A549 (cell line): Measurements from ENCODE around the gene SLC17A2. TPM values are rescaled to one million over a fixed set of nuclear protein-coding genes. Genes with fewer than 3 reads are reported as not detected.

Experiments
- ATAC-seq, 2 experiments: fragments of 200-7000 bp in 1 of 2; fragments of >200 bp in 1 of 2; cut with Nextera tagmentation in 1 of 2; cut with Tn5 transposase in 1 of 2; 3 replicates each; pipeline versions ENCODE4 v1.8.0 to v1.9.1; 2018 to 2020; ENCODE audit warnings: mild to moderate bottlenecking in 1 of 2, moderate library complexity in 1 of 2
- CTCF ChIA-PET: fragments of 300-600 bp; sonication (Branson Sonifier 250); formaldehyde crosslinking; extraction: SDS; loops from one replicate; lab custom pipeline; 2021; ENCODE audit warnings: antibody characterized with exemption, inconsistent platforms; lab: Yijun Ruan, JAX
- POLR2A ChIA-PET: fragments of 350-600 bp; formaldehyde crosslinking; extraction: SDS; loops from one replicate; lab custom pipeline; 2021; ENCODE audit warnings: antibody characterized with exemption, inconsistent platforms; lab: Yijun Ruan, JAX
- DNase-seq, 2 experiments: peaks; one replicate each; pipeline versions ENCODE4 v3.0.0 to v3.0.0-alpha.2; 2011 to 2016; ENCODE audit warnings: low read depth in 1 of 2, low spot score in 1 of 2
- FAIRE-seq: peaks from 2 replicates; lab custom pipeline; 2011; peaks lifted over from hg19 to GRCh38; lab: Jason Lieb, UNC
- H3K27ac ChIP-seq, 2 experiments: fragments of >200 bp; sonication (Bioruptor Twin); formaldehyde crosslinking; 3 replicates each; pipeline ENCODE4 v1.5.1; 2016 to 2017
- H3K4me1 ChIP-seq: fragments of >200 bp; sonication (Bioruptor Twin); formaldehyde crosslinking; 3 replicates; pipeline ENCODE4 v1.6.1; 2016
- H3K4me2 ChIP-seq: fragments of >200 bp; sonication (Bioruptor Twin); formaldehyde crosslinking; 3 replicates; pipeline ENCODE4 v1.6.1; 2016
- H3K4me3 ChIP-seq: fragments of >200 bp; sonication (Bioruptor Twin); formaldehyde crosslinking; 3 replicates; pipeline ENCODE4 v1.5.1; 2016
- H3K9me3 ChIP-seq: fragments of >200 bp; sonication (Bioruptor Twin); formaldehyde crosslinking; 3 replicates; pipeline ENCODE4 v1.6.1; 2016
- CEBPB ChIP-seq, 2 experiments: fragments of >200 bp in 1 of 2; sonication (Bioruptor Twin) in 1 of 2; formaldehyde crosslinking in 1 of 2; IDR thresholded peaks; 2 replicates each; pipeline ENCODE4 v1.6.1; 2012 to 2016
- HOXB5 ChIP-seq: fragments of 250-450 bp; sonication (Bioruptor Pico); IDR thresholded peaks from 2 replicates; pipeline ENCODE4 v1.5.0; 2020; ENCODE audit warnings: mild to moderate bottlenecking, moderate library complexity
- KDM5A ChIP-seq: fragments of 200-600 bp; sonication (generic); IDR thresholded peaks from 2 replicates; pipeline ENCODE4 v1.6.1; 2016; ENCODE audit warnings: antibody characterized with exemption, mild to moderate bottlenecking
- MAFK ChIP-seq: fragments of 450-650 bp; IDR thresholded peaks from 2 replicates; pipeline ENCODE4 v1.6.1; 2014; ENCODE audit not compliant: partially characterized antibody
- PHF8 ChIP-seq: fragments of 200-600 bp; sonication (generic); IDR thresholded peaks from 2 replicates; pipeline ENCODE4 v1.6.1; 2016; ENCODE audit warnings: low read depth, mild to moderate bottlenecking, antibody characterized with exemption, moderate library complexity, borderline replicate concordance
- POLR2A ChIP-seq: IDR thresholded peaks from 2 replicates; pipeline ENCODE4 v1.6.1; 2012; ENCODE audit warnings: mild to moderate bottlenecking, low read length
- SMC3 ChIP-seq: fragments of >200 bp; sonication (Bioruptor Twin); formaldehyde crosslinking; IDR thresholded peaks from 3 replicates; pipeline ENCODE4 v1.6.1; 2018; ENCODE audit warnings: inconsistent platforms
- ZSCAN20 ChIP-seq: fragments of 250-450 bp; sonication (Bioruptor Pico); IDR thresholded peaks from 2 replicates; pipeline ENCODE4 v1.8.0; 2022; ENCODE audit warnings: mild to moderate bottlenecking, moderate library complexity
- WGBS: methylation state at CpG from one replicate; pipeline ENCODE4 v1.1.6; 2017; ENCODE audit errors: missing lambda C conversion rate; 5-methylcytosine and 5-hydroxymethylcytosine counted together
- polyA plus RNA-seq, 4 experiments: library from polyadenylated mRNA; depleted of rRNA in 3 of 4; stranded (reverse); fragments of >200 nt; fragmentation: RNase III in 1 of 4; extraction: RNeasy Plus Mini Kit Qiagen cat#74134 plus additional on column Dnase treatment in 1 of 4; gene quantifications; 2 replicates in 3 of 4; 3 replicates in 1 of 4; pipeline ENCODE4 v1.2.3, GENCODE V29; 2011 to 2017
- TF ChIP-seq, protein P1 (sequence below): fragments of 450-650 bp; IDR thresholded peaks from 2 replicates; pipeline ENCODE4 v1.6.1; 2014; ENCODE audit warnings: antibody characterized with exemption
- TF ChIP-seq, protein P2 (sequence below): IDR thresholded peaks from 2 replicates; pipeline ENCODE4 v1.6.1; 2012; ENCODE audit warnings: low read depth, borderline replicate concordance

Gene SLC17A2
- polyA plus RNA-seq, 2 of the 4 experiments (the other 2 are of a cell fraction), result not detected

DNA sequence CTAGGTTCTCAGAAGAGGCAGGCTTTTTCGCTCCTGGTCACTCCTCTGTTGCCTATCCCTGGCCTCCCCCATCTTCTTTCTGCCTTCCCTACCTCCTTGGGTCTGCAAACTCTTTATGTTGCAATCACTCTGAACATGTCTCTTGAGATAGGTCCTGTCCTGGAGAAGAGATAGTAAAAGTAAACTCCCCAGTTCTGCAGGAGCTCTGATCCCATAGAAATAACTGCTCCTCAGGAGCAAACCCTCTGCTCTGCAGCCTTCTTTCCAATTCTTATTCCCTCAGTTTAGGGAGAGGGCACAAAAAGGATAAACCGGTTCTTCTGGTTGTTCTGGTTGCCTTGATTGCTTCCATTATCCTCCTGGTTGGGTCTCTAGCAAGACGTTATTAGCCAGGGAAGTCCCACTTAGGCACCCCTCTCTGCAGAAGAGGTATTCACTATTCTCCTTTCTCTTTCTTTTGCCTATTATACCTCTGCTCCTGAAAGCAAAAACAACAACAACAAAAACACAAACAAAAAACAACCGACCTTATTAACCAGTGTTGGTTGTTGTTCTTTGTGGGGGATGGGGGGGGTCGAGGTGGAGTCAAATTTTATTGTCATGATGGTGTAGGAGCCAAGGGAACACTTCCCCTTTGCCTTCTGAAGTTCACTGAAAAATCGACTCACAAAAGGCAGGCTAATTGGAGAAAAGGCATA, 33.1 kb upstream of the SLC17A2 start:
- TF ChIP-seq PHF8 (no peak), CEBPB (IDR thresholded peaks at IDR 0.05) (peak in 1 of 2 experiments; percentile 13; a peak in 1 of 4 replicates), MAFK (no peak), KDM5A (no peak), SMC3 (no peak)
- TF ChIP-seq, all 56 proteins: peak for 1
- Histone ChIP-seq H3K4me3 (peak overlapping the region; percentile 54), H3K4me2 (peak overlapping the region; percentile 95), H3K4me1 (peaks cover 11% of the 10 kb centered on the region; the same call in 2 of the 3 replicates), H3K27ac (peak overlapping the region; percentile 82), H3K9me3 (no peaks in the 10 kb centered on the region)
- 42% methylated on average over 6 of the region's 6 CpGs for WGBS
- ChIA-PET CTCF (no interaction called here), POLR2A (interaction anchor here (1.8 kb wide), 1 partner anchor 29 kb away, joined by 8 read pairs; no protein-coding TSS in a partner anchor)
- peak; percentile 25 to 45; a peak in 4 of 6 replicates for ATAC-seq
- no peak for FAIRE-seq
- no peak for DNase-seq

DNA sequence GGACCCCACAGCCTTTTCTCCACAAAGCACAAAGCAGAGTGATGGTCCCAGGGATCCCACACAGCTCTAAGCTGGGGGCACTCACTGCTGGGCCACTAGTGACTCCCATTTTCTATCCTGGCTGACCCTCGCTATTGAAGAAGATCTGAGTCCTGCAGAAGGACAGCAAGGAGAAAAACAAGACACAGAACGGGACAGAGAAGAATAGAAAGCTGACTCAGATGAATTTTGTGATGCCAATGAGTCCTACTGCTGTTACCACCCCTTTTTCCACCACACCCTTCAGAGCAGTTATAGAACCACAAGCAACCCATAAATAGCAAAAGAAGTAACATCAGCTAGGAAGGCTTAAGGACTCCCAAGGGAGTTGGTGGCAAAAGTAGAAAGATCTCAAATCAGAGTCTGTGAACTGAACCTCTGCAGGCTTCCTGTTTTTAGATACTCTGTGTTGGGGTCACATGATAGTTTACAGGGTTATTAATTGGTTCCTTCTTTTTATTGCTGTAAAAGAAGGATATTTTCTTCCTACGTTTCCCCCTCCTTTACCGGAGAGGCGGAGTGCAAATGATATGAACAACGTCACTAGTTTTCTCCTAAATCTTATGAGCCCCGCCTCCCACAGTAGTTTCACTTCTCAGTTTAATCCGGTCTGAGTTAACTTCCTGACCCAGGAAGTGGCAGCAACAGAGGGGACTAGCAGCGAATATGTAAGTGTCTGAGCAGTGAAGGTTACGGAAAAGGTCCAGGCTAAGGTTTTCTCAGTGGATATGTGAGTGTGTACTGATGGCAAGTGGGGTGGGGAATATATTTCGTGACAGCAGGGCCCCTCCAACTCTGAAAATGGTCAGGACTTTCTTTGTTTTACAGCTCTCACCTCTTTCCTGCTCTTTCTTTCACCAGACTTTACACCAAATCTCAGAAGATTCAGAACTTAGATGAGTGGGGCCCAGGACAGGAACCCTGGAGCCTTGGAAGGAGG, 31.9 kb upstream of the SLC17A2 start, which contains the start of gene TRIM38:
TSS of gene TRIM38 (plus strand) at position 654 of the 979 bp plus-strand sequence. CDS start 3,721 bp downstream, outside the sequence.
- ChIA-PET POLR2A (interaction anchor here (0.9 to 1.8 kb wide), 2 partner anchors 30 to 160 kb away, joined by 3 to 8 read pairs; no protein-coding TSS in a partner anchor), CTCF (interaction anchor here (0.8 kb wide), 1 partner anchor 19 kb away, joined by 3 read pairs; no protein-coding TSS in a partner anchor)
- no peak for FAIRE-seq
- H3K4me2 ChIP-seq, result peak within 1 kb of the TSS; percentile 95
- H3K9me3 ChIP-seq, result no peaks in the 10 kb centered on the region
- peak within 1 kb of the TSS; percentile 54 for H3K4me3 ChIP-seq
- peak within 1 kb of the TSS; percentile 82 for H3K27ac ChIP-seq
- 12% methylated on average over 11 of the region's 11 CpGs for WGBS
- TF ChIP-seq MAFK (peak; percentile 72), HOXB5 (CRISPR knock-in tag) (no peak), POLR2A (peak; percentile 31; the same call in 1 of the 2 replicates), ZSCAN20 (CRISPR knock-in tag) (no peak)
- TF ChIP-seq, protein P1, sequence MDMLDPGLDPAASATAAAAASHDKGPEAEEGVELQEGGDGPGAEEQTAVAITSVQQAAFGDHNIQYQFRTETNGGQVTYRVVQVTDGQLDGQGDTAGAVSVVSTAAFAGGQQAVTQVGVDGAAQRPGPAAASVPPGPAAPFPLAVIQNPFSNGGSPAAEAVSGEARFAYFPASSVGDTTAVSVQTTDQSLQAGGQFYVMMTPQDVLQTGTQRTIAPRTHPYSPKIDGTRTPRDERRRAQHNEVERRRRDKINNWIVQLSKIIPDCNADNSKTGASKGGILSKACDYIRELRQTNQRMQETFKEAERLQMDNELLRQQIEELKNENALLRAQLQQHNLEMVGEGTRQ, result peak; percentile 50
- peak; percentile 45 to 67 for DNase-seq
- ATAC-seq, result peak; percentile 74 to 88
- peaks cover 11% of the 10 kb centered on the region; the same call in 2 of the 3 replicates for H3K4me1 ChIP-seq

DNA sequence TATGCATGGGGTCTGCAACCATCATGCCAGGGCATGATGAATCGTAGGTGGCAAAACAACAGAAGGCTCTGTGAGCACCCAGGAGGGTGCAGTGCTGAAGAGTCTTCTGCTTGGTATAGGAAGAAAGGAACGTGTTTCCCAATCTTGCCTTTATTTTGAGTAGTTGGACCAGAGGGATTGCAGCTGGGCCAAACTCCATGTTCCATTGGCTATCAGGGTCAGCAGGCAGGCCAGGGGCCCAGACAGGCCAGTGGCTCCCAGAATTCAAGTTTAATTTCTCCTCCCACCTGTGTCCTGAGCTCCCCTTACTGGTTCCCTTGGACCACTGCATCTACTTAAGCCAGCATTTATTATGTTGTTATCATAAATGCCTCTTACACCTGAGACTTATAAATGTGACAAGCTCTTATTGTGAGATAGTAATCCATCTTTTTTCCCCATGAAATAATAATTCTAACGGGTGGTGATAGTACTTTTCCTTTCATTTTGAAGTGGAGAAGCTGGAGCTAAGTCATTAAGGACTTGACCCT, 31.2 kb upstream of the SLC17A2 start:
- H3K4me1 ChIP-seq, result peaks cover 11% of the 10 kb centered on the region; the same call in 2 of the 3 replicates
- 92% methylated on average over 3 of the region's 3 CpGs for WGBS
- H3K4me2 ChIP-seq, result peak overlapping the region; percentile 95
- DNase-seq (peak; percentile 3 to 5), FAIRE-seq (no peak), ATAC-seq (peak in 1 of 2 experiments; percentile 51; a peak in 3 of 6 replicates)
- H3K9me3 ChIP-seq, result no peaks in the 10 kb centered on the region
- H3K27ac ChIP-seq, result peak overlapping the region; percentile 82; a peak in 5 of 6 replicates
- ChIA-PET CTCF (interaction anchor here (0.8 kb wide), 1 partner anchor 19 kb away, joined by 3 read pairs; no protein-coding TSS in a partner anchor), POLR2A (interaction anchor here (0.6 to 0.9 kb wide), 2 partner anchors 161 to 683 kb away, joined by 3 read pairs; partner anchors contain the start of gene CARMIL1)
- no peak overlapping the region for H3K4me3 ChIP-seq
- TF ChIP-seq, protein P2, sequence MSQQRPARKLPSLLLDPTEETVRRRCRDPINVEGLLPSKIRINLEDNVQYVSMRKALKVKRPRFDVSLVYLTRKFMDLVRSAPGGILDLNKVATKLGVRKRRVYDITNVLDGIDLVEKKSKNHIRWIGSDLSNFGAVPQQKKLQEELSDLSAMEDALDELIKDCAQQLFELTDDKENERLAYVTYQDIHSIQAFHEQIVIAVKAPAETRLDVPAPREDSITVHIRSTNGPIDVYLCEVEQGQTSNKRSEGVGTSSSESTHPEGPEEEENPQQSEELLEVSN, result no peak

DNA sequence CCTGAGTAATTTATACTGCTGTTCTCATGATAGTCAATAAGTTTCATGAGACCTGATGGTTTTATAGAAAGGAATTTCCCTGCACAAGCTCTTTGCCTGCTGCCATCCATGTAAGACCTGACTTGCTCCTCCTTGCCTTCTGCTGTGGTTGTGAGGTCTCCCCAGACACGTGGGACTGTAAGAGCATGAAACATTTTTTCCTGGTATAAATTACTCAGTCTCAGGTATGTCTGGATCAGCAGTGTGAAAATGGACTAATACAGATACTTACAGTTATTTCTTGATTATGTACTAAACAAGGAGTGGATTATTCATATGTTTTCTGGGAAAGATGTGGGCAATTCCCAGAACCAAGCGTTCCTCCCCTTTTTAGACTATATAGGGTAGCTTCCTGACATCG, 30.2 kb upstream of the SLC17A2 start:
- WGBS, result 66% methylated on average over 3 of the region's 3 CpGs
- CTCF ChIA-PET, result interaction anchor here (2.1 kb wide), 1 partner anchor 32 kb away, joined by 9 read pairs; no protein-coding TSS in a partner anchor

More for the DNA sequence above, 30.2 kb upstream of the SLC17A2 start:
- POLR2A ChIA-PET, result interaction anchor here (0.6 kb wide), 1 partner anchor 682 kb away, joined by 3 read pairs; the partner anchor contains the start of gene CARMIL1
- Histone ChIP-seq H3K4me3 (no peak overlapping the region), H3K9me3 (no peaks in the 10 kb centered on the region), H3K27ac (no peak overlapping the region), H3K4me1 (peaks cover 11% of the 10 kb centered on the region; the same call in 2 of the 3 replicates), H3K4me2 (no peak overlapping the region)
- FAIRE-seq (no peak), DNase-seq (no peak), ATAC-seq (no peak)
- no peak for TF ChIP-seq POLR2A
